ENCODE measurements around the gene ADGRB2. TPM values are rescaled to one million over a fixed set of nuclear protein-coding genes. Genes with fewer than 3 reads are reported as not detected.

Gene ADGRB2
- total RNA-seq, 1 experiment from 2014 or later: 34.8 TPM

DNA sequence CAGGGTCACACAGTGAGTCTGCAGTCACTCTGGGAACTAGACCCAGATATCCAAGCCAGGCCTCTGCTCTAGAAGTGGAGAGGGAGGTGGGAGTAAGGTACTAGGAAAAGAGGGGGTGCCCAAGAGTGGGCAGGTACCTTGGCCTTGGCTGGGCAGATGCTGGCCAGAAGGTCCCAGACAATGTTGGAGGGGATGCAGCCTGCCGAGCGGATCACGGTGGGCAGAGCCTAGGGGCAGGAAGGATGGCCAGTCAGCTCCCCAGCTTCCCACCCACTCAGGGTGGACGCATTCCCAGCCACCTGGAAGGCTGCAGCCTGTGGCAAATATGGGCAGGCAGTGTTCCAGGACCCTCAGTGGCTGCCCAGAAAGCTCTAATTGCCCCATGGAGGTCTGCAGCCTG lies 28.4 kb upstream of the ADGRB2 start:
- CTCF ChIA-PET: interaction anchor here (1.6 kb wide), 1 partner anchor 172 kb away, joined by 4 read pairs; no protein-coding TSS in a partner anchor
- Histone ChIP-seq H3K9me3 (ENCODE audit: control insufficient read depth, insufficient read depth, low read depth, low read length) (no peaks in the 10 kb centered on the region), H3K27ac (ENCODE audit: low read length) (no peak overlapping the region), H3K4me3 (ENCODE audit: low read depth in 2 of 2, low read length in 2 of 2) (no peak overlapping the region), H3K27me3 (ENCODE audit: control insufficient read depth, insufficient read depth, low read length) (no peaks in the 10 kb centered on the region), H3K4me1 (ENCODE audit: control insufficient read depth, insufficient read depth, low read length) (0 out of 2 replicates have a peak, but pooled peaks cover 11% of the 10 kb centered on the region), H3K36me3 (ENCODE audit: control insufficient read depth, insufficient read depth, low read length) (no peaks in the 10 kb centered on the region)
- TF ChIP-seq, protein P1, sequence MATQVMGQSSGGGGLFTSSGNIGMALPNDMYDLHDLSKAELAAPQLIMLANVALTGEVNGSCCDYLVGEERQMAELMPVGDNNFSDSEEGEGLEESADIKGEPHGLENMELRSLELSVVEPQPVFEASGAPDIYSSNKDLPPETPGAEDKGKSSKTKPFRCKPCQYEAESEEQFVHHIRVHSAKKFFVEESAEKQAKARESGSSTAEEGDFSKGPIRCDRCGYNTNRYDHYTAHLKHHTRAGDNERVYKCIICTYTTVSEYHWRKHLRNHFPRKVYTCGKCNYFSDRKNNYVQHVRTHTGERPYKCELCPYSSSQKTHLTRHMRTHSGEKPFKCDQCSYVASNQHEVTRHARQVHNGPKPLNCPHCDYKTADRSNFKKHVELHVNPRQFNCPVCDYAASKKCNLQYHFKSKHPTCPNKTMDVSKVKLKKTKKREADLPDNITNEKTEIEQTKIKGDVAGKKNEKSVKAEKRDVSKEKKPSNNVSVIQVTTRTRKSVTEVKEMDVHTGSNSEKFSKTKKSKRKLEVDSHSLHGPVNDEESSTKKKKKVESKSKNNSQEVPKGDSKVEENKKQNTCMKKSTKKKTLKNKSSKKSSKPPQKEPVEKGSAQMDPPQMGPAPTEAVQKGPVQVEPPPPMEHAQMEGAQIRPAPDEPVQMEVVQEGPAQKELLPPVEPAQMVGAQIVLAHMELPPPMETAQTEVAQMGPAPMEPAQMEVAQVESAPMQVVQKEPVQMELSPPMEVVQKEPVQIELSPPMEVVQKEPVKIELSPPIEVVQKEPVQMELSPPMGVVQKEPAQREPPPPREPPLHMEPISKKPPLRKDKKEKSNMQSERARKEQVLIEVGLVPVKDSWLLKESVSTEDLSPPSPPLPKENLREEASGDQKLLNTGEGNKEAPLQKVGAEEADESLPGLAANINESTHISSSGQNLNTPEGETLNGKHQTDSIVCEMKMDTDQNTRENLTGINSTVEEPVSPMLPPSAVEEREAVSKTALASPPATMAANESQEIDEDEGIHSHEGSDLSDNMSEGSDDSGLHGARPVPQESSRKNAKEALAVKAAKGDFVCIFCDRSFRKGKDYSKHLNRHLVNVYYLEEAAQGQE (IDR thresholded peaks at IDR 0.05; ENCODE audit: insufficient read depth in 1 of 2, low read depth in 2 of 2, low read length in 1 of 2): no peak
- TF ChIP-seq POLR2AphosphoS5 (IDR thresholded peaks at IDR 0.05; ENCODE audit: low read depth, low read length): no peak
- TF ChIP-seq TCF7L2 (IDR thresholded peaks at IDR 0.05; ENCODE audit: low read depth, low read length): no peak
- TF ChIP-seq, protein P2, sequence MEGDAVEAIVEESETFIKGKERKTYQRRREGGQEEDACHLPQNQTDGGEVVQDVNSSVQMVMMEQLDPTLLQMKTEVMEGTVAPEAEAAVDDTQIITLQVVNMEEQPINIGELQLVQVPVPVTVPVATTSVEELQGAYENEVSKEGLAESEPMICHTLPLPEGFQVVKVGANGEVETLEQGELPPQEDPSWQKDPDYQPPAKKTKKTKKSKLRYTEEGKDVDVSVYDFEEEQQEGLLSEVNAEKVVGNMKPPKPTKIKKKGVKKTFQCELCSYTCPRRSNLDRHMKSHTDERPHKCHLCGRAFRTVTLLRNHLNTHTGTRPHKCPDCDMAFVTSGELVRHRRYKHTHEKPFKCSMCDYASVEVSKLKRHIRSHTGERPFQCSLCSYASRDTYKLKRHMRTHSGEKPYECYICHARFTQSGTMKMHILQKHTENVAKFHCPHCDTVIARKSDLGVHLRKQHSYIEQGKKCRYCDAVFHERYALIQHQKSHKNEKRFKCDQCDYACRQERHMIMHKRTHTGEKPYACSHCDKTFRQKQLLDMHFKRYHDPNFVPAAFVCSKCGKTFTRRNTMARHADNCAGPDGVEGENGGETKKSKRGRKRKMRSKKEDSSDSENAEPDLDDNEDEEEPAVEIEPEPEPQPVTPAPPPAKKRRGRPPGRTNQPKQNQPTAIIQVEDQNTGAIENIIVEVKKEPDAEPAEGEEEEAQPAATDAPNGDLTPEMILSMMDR (IDR thresholded peaks at IDR 0.05): no peak
- TF ChIP-seq SIN3A (IDR thresholded peaks at IDR 0.05; ENCODE audit: borderline replicate concordance, insufficient read depth, low read depth, low read length): no peak
- no TSS peak for BruUV-seq (replicated peaks)
- POLR2A ChIA-PET: no interaction called here
- DNase-seq (ENCODE audit: low read depth, low spot score): no peak
- in situ Hi-C loops (cut with HindIII; ENCODE audit: low pct_unique_long_range_greater_than_20kb, low sequenced_read_pairs): no loop called here
- intact Hi-C loops (cut with micrococcal nuclease; ENCODE audit: unreplicated experiment): no loop called here
- no peak for ATAC-seq

DNA sequence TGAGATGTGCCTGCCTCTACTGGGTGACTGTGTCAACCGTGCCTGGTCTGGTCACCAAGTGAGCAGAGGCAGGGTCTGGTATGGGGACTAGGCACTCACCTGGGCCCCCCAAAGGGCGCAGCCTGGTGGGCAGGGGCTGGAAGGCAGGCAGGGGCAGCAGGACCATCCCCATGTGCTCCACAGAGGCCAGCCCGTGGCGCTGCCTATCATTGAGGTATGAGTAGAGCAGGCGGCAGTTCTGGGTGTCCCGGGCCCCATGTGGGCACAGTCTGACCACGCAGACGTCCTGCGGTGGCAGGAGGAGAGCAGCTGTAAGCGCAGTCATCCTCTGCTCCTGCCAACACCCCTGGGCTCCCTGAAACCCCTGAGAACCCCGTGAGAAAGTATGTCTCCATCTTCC lies 28.0 kb upstream of the ADGRB2 start:
- ATAC-seq: no peak
- CTCF ChIA-PET: interaction anchor here (1.6 kb wide), 1 partner anchor 172 kb away, joined by 4 read pairs; no protein-coding TSS in a partner anchor
- Histone ChIP-seq H3K9me3 (ENCODE audit: control insufficient read depth, insufficient read depth, low read depth, low read length) (no peaks in the 10 kb centered on the region), H3K27me3 (ENCODE audit: control insufficient read depth, insufficient read depth, low read length) (no peaks in the 10 kb centered on the region), H3K27ac (ENCODE audit: low read length) (no peak overlapping the region), H3K4me1 (ENCODE audit: control insufficient read depth, insufficient read depth, low read length) (0 out of 2 replicates have a peak, but pooled peaks cover 12% of the 10 kb centered on the region), H3K36me3 (ENCODE audit: control insufficient read depth, insufficient read depth, low read length) (no peaks in the 10 kb centered on the region), H3K4me3 (ENCODE audit: low read depth in 2 of 2, low read length in 2 of 2) (no peak overlapping the region)
- in situ Hi-C loops (cut with HindIII; ENCODE audit: low pct_unique_long_range_greater_than_20kb, low sequenced_read_pairs) (no loop called here), intact Hi-C loops (cut with micrococcal nuclease; ENCODE audit: unreplicated experiment) (no loop called here)
- no peak for DNase-seq (ENCODE audit: low read depth, low spot score)
- no TSS peak for BruUV-seq (replicated peaks)
- TF ChIP-seq TCF7L2 (IDR thresholded peaks at IDR 0.05; ENCODE audit: low read depth, low read length) (no peak), POLR2AphosphoS5 (IDR thresholded peaks at IDR 0.05; ENCODE audit: low read depth, low read length) (no peak), SIN3A (IDR thresholded peaks at IDR 0.05; ENCODE audit: borderline replicate concordance, insufficient read depth, low read depth, low read length) (no peak)
- TF ChIP-seq, protein P2 (IDR thresholded peaks at IDR 0.05): no peak
- TF ChIP-seq, protein P1 (IDR thresholded peaks at IDR 0.05; ENCODE audit: insufficient read depth in 1 of 2, low read depth in 2 of 2, low read length in 1 of 2): no peak
- POLR2A ChIA-PET: no interaction called here
